BJ (cell line): ENCODE results near the gene GPR78. TPM values are rescaled to one million over a fixed set of nuclear protein-coding genes. Genes with fewer than 3 reads are reported as not detected.
A peak's percentile ranks its signal among the peaks of the same experiment; 100 is the strongest.

Source experiments
- CTCF ChIA-PET: fragments of 350-600 bp; formaldehyde crosslinking; extraction: SDS; loops from one replicate; lab custom pipeline; 2021; ENCODE audit warnings: antibody characterized with exemption, inconsistent platforms; lab: Yijun Ruan, JAX
- POLR2A ChIA-PET: fragments of 300-600 bp; sonication (Branson Sonifier 250); formaldehyde crosslinking; extraction: SDS; loops from one replicate; lab custom pipeline; 2021; ENCODE audit warnings: antibody characterized with exemption; lab: Charles Lee
- DNase-seq: peaks from one replicate; pipeline ENCODE4 v3.0.0-alpha.2; 2011; ENCODE audit warnings: low read depth
- H3K27me3 ChIP-seq: 2 replicates; pipeline ENCODE4 v1.6.0; 2011; ENCODE audit warnings: low read length; ENCODE audit not compliant: control insufficient read depth, insufficient read depth
- H3K36me3 ChIP-seq: 2 replicates; pipeline ENCODE4 v1.5.1; 2011; ENCODE audit warnings: low read length; ENCODE audit not compliant: control insufficient read depth, insufficient read depth
- H3K4me3 ChIP-seq: 2 replicates; pipeline ENCODE4 v1.5.1; 2011; ENCODE audit warnings: low read depth, mild to moderate bottlenecking, control low read depth, low read length
- CTCF ChIP-seq: IDR thresholded peaks from 2 replicates; pipeline ENCODE4 v1.5.1; 2011; ENCODE audit warnings: low read depth, mild to moderate bottlenecking, control low read depth, inconsistent platforms, low read length, moderate library complexity; ENCODE audit not compliant: insufficient read depth
- polyA plus RNA-seq: library from polyadenylated mRNA; depleted of rRNA; stranded (reverse); fragments of >200 nt; gene quantifications from 2 replicates; pipeline ENCODE4 v1.2.3, GENCODE V29; 2011

Gene GPR78
- polyA plus RNA-seq, 1 experiment, result 0.82 TPM

DNA sequence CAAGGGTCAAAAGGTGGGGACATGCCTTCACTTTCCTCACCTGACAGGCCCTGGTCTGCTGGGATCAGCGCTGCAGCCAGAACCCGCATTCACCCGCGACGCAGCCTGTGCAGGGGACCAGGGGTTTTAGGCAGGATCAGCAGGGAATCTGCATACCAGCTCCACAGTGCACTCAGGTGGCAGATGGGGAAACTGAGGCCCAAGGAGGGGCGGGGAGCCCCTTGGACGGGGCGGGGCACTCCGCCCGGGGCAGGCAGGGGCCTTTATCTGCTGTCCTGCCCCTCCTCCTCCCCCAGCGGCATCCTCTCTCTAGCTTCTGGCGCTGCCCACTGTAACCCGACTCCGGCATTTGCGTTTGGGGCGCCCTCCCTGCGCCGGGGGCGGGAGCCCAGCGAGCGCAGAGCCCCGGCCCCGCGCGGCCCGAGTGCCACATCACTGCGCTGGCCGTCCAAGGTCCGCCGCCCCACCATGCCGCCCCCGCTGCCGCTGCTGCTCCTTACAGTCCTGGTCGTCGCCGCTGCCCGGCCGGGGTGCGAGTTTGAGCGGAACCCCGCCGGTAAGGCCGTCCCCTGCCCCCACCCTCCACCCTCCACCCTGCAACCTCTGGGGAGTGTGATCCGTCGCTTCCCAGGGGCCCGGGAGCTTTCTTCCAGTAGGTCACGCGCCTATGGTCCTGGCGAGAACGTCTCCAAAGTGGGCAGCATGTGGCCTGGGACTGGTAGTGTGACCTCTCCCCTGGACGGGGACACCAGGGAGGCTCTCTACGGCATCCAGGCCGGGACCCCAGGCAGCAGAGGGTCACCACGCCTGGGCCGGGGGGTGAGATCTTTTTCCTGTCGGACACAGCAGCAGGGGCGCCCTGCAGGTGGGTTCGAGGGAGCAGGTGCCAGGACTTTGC lies 12.4 kb downstream of the GPR78 start, which contains the start of gene CPZ:
Gene CPZ, plus strand, starts transcription at position 400 of the 898 bp plus-strand sequence. Its CDS starts 69 bp downstream, at position 469.
- TF ChIP-seq CTCF, result no peak
- Histone ChIP-seq H3K4me3 (peak within 1 kb of the TSS; percentile 77), H3K27me3 (peaks cover 8% of the 10 kb centered on the region), H3K36me3 (peaks cover 6% of the 10 kb centered on the region)
- ChIA-PET POLR2A (interaction anchor here (0.7 kb wide), 1 partner anchor 27 kb away, joined by 6 read pairs; no protein-coding TSS in a partner anchor), CTCF (interaction anchor here (1.0 to 6.3 kb wide), 10 partner anchors 33 to 122 kb away, joined by 3 to 108 read pairs (median 4); no protein-coding TSS in a partner anchor)
- peak; percentile 5 for DNase-seq

DNA sequence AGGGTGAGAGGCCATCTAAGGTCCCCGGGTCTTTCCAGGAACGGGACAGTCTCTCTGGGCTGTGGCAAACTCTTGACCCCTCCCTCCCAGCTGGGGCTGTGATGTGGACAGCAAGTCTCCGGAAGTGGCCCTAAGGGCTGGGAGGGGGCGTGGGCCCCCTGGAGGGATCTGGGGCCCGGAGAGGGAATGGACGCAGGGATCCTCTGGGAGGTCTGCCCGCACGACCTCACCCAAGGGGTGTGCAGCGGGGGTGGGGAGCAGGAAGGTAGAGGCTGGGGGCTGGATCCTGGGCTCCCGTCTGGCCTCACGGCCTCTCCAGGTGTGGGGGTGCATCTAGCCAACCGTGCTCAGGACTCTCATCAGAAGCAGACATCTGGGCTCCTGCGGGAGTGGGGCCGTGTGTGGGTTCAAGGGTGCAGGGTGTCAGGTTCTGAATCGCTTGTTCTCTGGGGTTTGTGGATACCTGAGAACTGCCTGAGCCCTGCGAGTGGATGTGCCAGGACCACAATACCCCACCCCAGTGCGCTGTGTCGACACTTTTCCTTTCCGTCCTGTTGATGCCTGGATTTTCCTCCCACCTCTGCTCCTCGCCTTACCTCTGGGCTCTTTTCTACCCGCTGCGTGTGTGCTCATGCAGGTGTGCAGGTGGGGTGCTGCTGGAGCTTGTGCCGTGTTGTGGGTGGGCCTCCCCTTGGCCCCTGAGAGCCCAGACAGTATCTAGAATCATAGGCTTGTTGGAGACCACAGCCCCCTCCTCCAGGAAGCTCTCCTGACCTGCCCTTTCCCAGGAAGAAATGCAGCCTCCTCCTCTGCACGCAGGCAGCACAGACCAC lies 13.3 kb downstream of the GPR78 start:
- no peak for TF ChIP-seq CTCF
- ChIA-PET CTCF (interaction anchor here (0.6 to 6.3 kb wide), 11 partner anchors 10 to 135 kb away, joined by 3 to 108 read pairs (median 3); no protein-coding TSS in a partner anchor), POLR2A (interaction anchor here (0.7 kb wide), 1 partner anchor 26 kb away, joined by 6 read pairs; no protein-coding TSS in a partner anchor)
- Histone ChIP-seq H3K27me3 (peaks cover 5% of the 10 kb centered on the region), H3K36me3 (peaks cover 7% of the 10 kb centered on the region), H3K4me3 (peak overlapping the region; percentile 77)
- no peak for DNase-seq

- peak; percentile 75 for TF ChIP-seq CTCF
- DNase-seq, result peak; percentile 17
- CTCF ChIA-PET, result interaction anchor here (0.6 to 6.3 kb wide), 9 partner anchors 10 to 136 kb away, joined by 3 to 108 read pairs (median 3); no protein-coding TSS in a partner anchor
- POLR2A ChIA-PET, result no interaction called here
- Histone ChIP-seq H3K36me3 (peaks cover 12% of the 10 kb centered on the region), H3K27me3 (peaks cover 4% of the 10 kb centered on the region; the same call in 1 of the 2 replicates), H3K4me3 (peak overlapping the region; percentile 77)
These were observed 14.2 kb downstream of the GPR78 start for GRCh38 chr4:8594097-8595038.

DNA sequence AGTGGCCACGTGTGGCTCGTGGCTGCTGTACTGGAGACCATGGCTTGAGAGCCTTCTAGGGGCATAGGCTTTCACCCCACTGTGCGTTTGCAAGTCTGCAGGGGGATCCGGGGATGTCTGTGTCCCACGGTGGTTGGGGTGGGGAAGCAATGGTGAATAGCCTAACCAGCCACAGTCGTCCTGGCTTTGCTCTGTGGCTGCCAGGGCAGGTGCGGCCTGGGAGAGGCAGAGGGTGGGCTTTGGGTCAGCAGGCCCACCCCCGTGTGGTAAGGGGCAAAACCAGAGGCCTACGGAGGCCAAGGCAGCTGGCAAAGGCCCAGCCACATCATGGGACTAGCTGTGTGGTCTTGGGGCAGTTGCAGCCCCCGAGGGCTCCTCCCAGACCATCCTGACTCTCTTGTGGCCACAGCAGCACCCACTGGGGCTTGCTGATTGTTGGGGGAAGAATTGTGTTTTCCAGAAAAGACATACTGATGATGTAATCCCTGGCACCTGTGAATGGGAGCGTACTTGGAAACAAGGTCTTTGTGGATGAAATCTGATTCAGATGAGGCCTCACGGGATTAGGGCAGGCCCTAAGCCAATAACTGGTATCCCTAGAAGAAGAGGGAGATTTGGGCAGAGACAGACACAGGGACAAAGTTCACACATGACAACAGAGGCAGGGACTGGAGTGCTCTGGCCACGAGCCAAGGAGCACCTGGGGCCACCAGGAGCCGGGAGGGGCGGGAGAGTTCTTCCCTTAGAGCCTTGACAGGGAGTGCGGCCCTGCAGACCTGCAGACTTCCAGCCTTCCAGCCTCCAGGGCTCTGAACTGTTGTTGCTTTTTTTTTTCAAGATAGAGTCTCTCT lies 15.3 kb downstream of the GPR78 start:
- TF ChIP-seq CTCF, result no peak
- POLR2A ChIA-PET, result no interaction called here
- Histone ChIP-seq H3K36me3 (peaks cover 15% of the 10 kb centered on the region), H3K27me3 (peaks cover 4% of the 10 kb centered on the region; the same call in 1 of the 2 replicates), H3K4me3 (no peak overlapping the region)
- DNase-seq, result no peak
- CTCF ChIA-PET, result interaction anchor here (1.1 to 6.3 kb wide), 3 partner anchors 25 to 125 kb away, joined by 4 to 108 read pairs (median 7); no protein-coding TSS in a partner anchor
